ENCODE results near the gene PRDM7.
"Not testable (repeated sequence)": the region's sequence is repeated elsewhere in the genome, so short reads cannot be mapped to it uniquely, and the experiment has no call there.

The PRDM7 gene

GRCh38 chr16:90011508-90011819, 65.7 kb downstream of the PRDM7 start:
- no peak for DNase-seq

- no peak for DNase-seq
Measured at GRCh38 chr16:90010676-90011507, 66.2 kb downstream of the PRDM7 start.

DNA sequence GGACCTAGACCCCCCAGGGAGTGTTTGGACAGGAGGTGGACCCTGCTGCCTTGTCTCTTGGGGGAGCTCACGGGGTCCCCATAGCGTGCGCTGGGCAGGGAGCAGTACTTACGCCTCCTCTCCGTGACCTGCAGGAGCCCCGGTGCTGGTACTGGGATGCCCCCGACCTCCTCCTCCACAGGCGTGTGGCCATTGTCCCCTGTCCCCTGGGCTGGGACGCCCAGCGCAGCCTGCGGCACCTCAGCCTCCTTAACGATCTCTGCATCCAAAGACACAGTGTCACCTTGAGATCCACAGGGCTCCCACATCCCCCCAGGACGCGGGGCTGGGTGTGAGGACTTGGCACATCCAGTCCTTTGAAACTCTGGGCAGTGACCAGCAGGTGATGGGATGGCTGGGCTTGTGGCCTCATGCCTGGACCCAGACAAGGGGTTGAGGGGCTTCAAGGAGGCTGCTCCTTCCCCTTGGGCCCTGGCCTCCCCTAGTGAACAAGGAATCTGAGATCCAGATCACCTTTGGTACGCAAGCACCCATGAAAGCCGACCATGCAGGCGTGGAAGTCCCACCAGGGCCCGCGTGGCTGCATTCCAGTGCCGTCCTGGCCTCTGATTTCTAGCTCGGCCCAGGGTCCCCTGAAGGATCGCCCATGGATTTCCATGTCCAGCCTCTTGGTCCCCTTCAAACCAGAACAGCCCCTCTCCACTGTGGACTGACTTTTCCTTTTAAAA, 67.8 kb downstream of the PRDM7 start:
- no peak for DNase-seq

GRCh38 chr16:90008708-90009145, 68.4 kb downstream of the PRDM7 start:
- peak; percentile 72 for DNase-seq

GRCh38 chr16:90007635-90008234, 69.4 kb downstream of the PRDM7 start:
- not testable (repeated sequence) for DNase-seq

DNA sequence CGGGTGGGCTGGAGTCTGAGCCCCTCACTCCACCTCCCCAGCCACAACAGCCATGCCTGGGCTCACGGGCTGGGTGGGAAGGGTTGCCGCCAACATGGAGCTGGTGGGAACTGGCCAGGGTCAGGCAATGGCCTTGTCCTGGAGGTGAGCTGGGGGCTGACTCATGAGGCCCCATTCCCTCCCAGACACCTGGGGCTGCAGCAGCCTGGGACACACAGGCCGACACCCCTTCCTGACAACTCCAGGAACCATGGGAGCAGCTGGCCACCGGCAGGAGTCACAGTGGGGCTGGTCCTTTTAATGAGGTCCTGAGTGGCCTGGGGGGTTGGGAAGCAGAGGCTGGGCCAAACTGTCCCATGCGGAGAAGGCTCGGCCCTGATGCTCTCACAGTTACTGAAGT, 70.1 kb downstream of the PRDM7 start:
- DNase-seq, result no peak
